NCI-H2107 treated with DMSO at 0.1 percent for 48 hours (cell line): ENCODE data around the gene CDH18.

Source experiments
- DNase-seq: peaks from one replicate; lab custom pipeline; 2025; ENCODE audit not compliant: unreplicated experiment; lab: John Stamatoyannopoulos, UW

The CDH18 gene

GRCh38 chr5:19496056-19496455, 491.9 kb downstream of the CDH18 start:
- DNase-seq = no peak

GRCh38 chr5:19492861-19493260, 495.1 kb downstream of the CDH18 start:
- no peak for DNase-seq

DNA sequence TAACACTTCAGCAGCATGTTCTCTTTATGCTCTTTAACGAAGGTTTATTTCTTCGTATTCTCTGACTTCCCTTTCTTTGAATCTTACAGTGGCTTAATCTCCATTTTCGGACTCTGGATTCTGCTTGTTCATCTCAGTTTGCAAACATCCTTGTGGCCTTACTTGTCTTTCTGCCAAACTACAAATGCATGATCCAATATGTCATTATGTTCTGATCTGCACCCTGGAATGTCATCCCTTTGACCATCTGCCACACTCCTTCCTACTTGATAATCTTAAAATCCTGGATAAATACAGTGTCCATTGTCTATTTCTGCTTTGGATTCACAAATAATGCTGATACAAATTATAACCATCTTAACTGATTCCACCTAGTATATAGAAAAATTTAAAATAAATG, 499.2 kb downstream of the CDH18 start:
- no peak for DNase-seq

DNA sequence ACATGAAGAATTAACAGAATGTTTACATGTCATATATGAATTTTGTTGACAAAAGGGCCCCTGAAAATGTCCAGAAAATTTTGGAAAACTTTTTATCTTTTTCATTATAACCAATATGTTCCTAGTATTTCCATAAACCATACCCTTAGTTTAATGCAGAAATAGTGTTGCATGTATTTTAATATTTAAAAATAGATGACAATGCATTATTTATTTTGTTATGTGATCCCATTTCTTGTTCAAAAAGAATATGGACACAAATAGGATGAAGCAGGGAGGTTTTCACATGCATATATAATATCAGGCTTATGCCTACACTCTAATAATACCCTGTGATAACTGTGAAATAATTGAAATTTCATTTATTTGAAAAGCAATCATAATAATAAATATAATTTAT, 500.5 kb downstream of the CDH18 start:
- DNase-seq = no peak

DNA sequence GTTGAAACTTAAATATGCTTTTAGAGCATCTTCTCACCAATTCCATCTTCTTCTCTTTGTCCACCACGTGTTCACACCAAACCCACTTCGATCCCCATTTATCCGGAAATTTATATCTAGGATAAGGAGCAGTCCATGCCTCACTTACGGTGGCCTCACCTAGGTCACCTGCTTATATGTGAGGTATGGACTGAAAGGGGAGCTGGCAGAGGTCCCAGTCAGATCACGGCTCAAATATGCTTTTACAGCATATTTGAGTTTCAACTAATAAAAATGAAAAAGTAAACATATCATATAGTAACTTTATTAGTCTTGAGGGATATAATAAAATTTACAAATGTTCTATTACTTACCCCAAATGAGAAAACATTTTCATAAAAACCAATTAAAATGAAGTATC, 508.4 kb downstream of the CDH18 start:
- DNase-seq = no peak

DNA sequence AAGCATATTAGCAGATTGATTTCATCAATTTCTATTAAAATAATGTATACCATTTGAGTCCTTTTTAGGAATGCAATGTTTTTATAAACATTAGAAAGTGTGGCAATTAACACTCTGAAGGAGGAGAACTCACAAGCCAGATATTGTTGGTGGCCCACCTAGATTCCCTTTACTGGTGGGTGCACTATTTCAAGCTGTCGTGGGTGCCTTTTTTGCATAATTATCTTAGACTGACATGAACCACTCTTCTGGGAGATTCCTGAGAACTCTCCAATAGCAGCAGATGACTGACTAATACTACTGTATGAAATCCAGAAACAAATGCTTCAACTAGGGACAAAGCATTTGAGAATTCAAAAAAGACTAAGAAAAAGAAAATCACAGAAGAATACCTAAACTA, 526.0 kb downstream of the CDH18 start:
- no peak for DNase-seq

- no peak for DNase-seq
These were observed 563.5 kb downstream of the CDH18 start for GRCh38 chr5:19424506-19424905.
